ENCODE data around the gene CENPS. TPM values are rescaled to one million over a fixed set of nuclear protein-coding genes. Genes with fewer than 3 reads are reported as not detected.

The CENPS gene
- total RNA-seq, 1 experiment from 2014 or later: 17.8 TPM

- Histone ChIP-seq H4K8ac (replicated peaks; ENCODE audit: insufficient read length, low read depth, low read length) (no peak overlapping the region), H4K5ac (ENCODE audit: insufficient read length, low read depth, low read length) (no peak overlapping the region), H2BK12ac (ENCODE audit: insufficient read length, low read depth, low read length) (no peak overlapping the region), H2AFZ (ENCODE audit: low read length) (no peak overlapping the region), H3K4me1 (ENCODE audit: insufficient read depth, low read length) (no peaks in the 10 kb centered on the region), H3K27ac (ENCODE audit: insufficient read length, low read depth, low read length) (no peak overlapping the region), H3K18ac (ENCODE audit: insufficient read length, low read depth, low read length) (no peak overlapping the region), H3K14ac (ENCODE audit: insufficient read depth, low read length) (no peak overlapping the region), H3T11ph (ENCODE audit: low read length) (no peak overlapping the region), H3K79me1 (ENCODE audit: insufficient read depth, low read depth, low read length, poor library complexity, severe bottlenecking) (no peaks in the 10 kb centered on the region), H4K91ac (ENCODE audit: insufficient read length, low read depth, low read length) (no peak overlapping the region), H3K23ac (ENCODE audit: insufficient read length, low read depth, low read length) (no peak overlapping the region), H4K20me1 (ENCODE audit: control insufficient read depth, insufficient read depth, insufficient read length) (no peaks in the 10 kb centered on the region), H2BK120ac (ENCODE audit: low read depth, low read length, poor library complexity, severe bottlenecking) (no peak overlapping the region), H3K4ac (ENCODE audit: low read depth, low read length) (no peak overlapping the region), H3K23me2 (ENCODE audit: insufficient read length, low read depth, low read length, poor library complexity, severe bottlenecking) (peaks cover 16% of the 10 kb centered on the region), H3K4me2 (ENCODE audit: insufficient read depth, insufficient read length, low read length) (no peak overlapping the region), H2BK20ac (ENCODE audit: low read depth, low read length, poor library complexity, severe bottlenecking) (no peak overlapping the region), H3K9ac (ENCODE audit: extremely low read depth, insufficient read length, low read length) (no peak overlapping the region), H2AK5ac (ENCODE audit: insufficient read length, low read length) (no peak overlapping the region), H2BK5ac (ENCODE audit: insufficient read length, low read length) (no peak overlapping the region), H3K56ac (ENCODE audit: insufficient read length, low read depth, low read length) (no peak overlapping the region), H2BK15ac (ENCODE audit: low read depth, low read length) (no peak overlapping the region), H3K9me3 (ENCODE audit: control insufficient read depth, low read depth, low read length) (no peaks in the 10 kb centered on the region), H3K27me3 (ENCODE audit: insufficient read depth, low read length) (no peaks in the 10 kb centered on the region), H3K79me2 (ENCODE audit: insufficient read depth, low read length) (peaks cover 11% of the 10 kb centered on the region)
- TF ChIP-seq, protein P1, sequence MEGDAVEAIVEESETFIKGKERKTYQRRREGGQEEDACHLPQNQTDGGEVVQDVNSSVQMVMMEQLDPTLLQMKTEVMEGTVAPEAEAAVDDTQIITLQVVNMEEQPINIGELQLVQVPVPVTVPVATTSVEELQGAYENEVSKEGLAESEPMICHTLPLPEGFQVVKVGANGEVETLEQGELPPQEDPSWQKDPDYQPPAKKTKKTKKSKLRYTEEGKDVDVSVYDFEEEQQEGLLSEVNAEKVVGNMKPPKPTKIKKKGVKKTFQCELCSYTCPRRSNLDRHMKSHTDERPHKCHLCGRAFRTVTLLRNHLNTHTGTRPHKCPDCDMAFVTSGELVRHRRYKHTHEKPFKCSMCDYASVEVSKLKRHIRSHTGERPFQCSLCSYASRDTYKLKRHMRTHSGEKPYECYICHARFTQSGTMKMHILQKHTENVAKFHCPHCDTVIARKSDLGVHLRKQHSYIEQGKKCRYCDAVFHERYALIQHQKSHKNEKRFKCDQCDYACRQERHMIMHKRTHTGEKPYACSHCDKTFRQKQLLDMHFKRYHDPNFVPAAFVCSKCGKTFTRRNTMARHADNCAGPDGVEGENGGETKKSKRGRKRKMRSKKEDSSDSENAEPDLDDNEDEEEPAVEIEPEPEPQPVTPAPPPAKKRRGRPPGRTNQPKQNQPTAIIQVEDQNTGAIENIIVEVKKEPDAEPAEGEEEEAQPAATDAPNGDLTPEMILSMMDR (conservative IDR thresholded peaks at IDR 0.05): no peak
- Mint-ChIP-seq H3K9me3 (no peaks in the 10 kb centered on the region; a peak in 1 of 5 replicates), H3K4me1 (peaks cover 14% of the 10 kb centered on the region in 2 experiments), H3K27me3 (ENCODE audit: low read depth) (no peaks in the 10 kb centered on the region; the same call in 1 of the 2 replicates), H3K4me3 (no peak overlapping the region), H3K36me3 (ENCODE audit: insufficient read depth in 1 of 3, low read depth in 3 of 3) (peaks cover 54 to 83% (median 70%) of the 10 kb centered on the region in 3 experiments), H3K27ac (no peak overlapping the region)
- no CpG with 5 or more reads among the region's 9 CpGs for WGBS (ENCODE audit: extremely low coverage, insufficient read length, low lambda C conversion rate)
- DNase-seq: no peak
Observed at GRCh38 chr1:10402729-10403274, 27.4 kb upstream of the CENPS start.
